Vagina (tissue), 2 donors: ENCODE data around the gene KCNJ1. TPM values are rescaled to one million over a fixed set of nuclear protein-coding genes. Genes with fewer than 3 reads are reported as not detected.

Source experiments
- DNase-seq, 2 donors: peaks; one replicate each; pipeline ENCODE4 v3.0.0-alpha.2; 2017; ENCODE audit errors: extremely low spot score in 2 of 2
- H3K27ac ChIP-seq: fragments of 200-600 bp; sonication (generic); one replicate; pipeline ENCODE4 v1.5.1; 2019
- H3K27me3 ChIP-seq: fragments of 200-600 bp; sonication (generic); one replicate; pipeline ENCODE4 v1.5.1; 2019
- H3K36me3 ChIP-seq, 2 donors: fragments of 200-600 bp; sonication (generic); one replicate each; pipeline ENCODE4 v1.5.1; 2017 to 2019
- H3K4me1 ChIP-seq: fragments of 200-600 bp; sonication (generic); one replicate; pipeline ENCODE4 v1.5.1; 2019
- H3K4me3 ChIP-seq, 2 donors: fragments of 200-600 bp; sonication (generic); 1 replicate in 1 of 2; 2 replicates in 1 of 2; pipeline ENCODE4 v1.5.1; 2016 to 2019
- H3K9me3 ChIP-seq: fragments of 200-600 bp; sonication (generic); one replicate; pipeline ENCODE4 v1.5.1; 2019
- POLR2A ChIP-seq, 2 donors: fragments of 450-650 bp; IDR thresholded peaks; one replicate each; pipeline ENCODE4 v1.6.1; 2017; ENCODE audit warnings: antibody characterized with exemption in 2 of 2, mild to moderate bottlenecking in 2 of 2, moderate library complexity in 2 of 2
- POLR2AphosphoS5 ChIP-seq, 2 donors: sonication (generic); formaldehyde crosslinking; IDR thresholded peaks; one replicate each; pipeline ENCODE4 v1.9.0; 2017; ENCODE audit warnings: antibody characterized with exemption in 2 of 2, mild to moderate bottlenecking in 2 of 2, low read depth in 1 of 2; ENCODE audit not compliant: insufficient read depth in 1 of 2
- intact Hi-C: fragments of 100-400 bp; cut with DNase I; formaldehyde crosslinking; loops from one replicate; pipeline ENCODE4 v1.15.1; 2023
- total RNA-seq: library from RNA; depleted of rRNA; stranded (reverse); fragments of >200 nt; gene quantifications from one replicate; pipeline ENCODE4 v1.2.3, GENCODE V29; 2016
- TF ChIP-seq, protein P1 (sequence below), 3 experiments: fragments of 450-650 bp in 2 of 3; fragments of 200-600 bp in 1 of 3; sonication (generic) in 1 of 3; IDR thresholded peaks; one replicate each; pipeline ENCODE4 v1.5.1; 2017 to 2019; ENCODE audit warnings: antibody characterized with exemption in 3 of 3, mild to moderate bottlenecking in 2 of 3, moderate library complexity in 2 of 3

Gene KCNJ1
- total RNA-seq, 1 donor from 2014 or later: 1.5 TPM

DNA sequence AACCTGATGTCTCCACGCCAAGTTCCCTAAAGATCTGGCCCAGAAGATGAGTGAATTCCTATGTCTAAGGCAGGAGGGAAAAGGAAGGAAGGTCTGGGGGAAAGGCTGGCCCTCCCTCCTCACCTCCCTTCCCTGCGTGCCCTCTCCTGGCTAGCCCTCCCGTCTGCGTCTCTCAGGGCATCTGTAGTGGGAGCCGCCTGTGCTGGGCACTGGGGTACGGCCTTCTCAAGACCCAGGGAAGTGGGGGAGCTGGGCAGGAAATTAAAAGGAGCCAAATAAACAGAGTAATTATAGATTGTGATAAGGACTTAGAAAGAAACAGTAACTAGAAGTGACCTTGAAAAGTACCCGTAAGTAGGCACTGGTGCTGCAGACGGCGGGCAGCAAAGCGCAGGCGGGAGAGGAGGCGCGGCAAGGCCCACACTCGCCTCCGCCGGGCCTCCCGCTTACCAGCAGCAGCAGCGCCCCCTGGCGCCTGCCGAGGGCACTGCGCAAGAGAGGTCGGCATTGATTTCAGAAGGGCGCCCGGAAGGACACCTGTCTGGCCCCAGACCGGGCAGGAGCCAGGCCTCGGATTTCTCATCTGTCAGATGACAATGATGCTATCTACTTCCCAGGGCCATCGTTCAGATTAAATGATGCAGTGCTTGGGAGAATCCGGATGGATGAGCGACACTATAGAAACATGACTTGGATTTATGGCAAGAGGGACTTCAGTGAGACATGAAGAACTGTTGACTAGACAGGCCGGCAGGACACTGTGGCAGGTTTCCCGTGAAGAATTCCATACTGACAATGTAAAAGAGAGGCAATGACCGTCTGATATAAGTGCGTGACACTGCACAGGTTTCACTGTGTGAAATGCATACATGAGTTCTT lies 7.3 kb downstream of the KCNJ1 start:
- TF ChIP-seq POLR2A (IDR thresholded peaks at IDR 0.05): no peak
- TF ChIP-seq, protein P1, sequence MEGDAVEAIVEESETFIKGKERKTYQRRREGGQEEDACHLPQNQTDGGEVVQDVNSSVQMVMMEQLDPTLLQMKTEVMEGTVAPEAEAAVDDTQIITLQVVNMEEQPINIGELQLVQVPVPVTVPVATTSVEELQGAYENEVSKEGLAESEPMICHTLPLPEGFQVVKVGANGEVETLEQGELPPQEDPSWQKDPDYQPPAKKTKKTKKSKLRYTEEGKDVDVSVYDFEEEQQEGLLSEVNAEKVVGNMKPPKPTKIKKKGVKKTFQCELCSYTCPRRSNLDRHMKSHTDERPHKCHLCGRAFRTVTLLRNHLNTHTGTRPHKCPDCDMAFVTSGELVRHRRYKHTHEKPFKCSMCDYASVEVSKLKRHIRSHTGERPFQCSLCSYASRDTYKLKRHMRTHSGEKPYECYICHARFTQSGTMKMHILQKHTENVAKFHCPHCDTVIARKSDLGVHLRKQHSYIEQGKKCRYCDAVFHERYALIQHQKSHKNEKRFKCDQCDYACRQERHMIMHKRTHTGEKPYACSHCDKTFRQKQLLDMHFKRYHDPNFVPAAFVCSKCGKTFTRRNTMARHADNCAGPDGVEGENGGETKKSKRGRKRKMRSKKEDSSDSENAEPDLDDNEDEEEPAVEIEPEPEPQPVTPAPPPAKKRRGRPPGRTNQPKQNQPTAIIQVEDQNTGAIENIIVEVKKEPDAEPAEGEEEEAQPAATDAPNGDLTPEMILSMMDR (IDR thresholded peaks at IDR 0.05): peak; percentile 31 to 62 (median 47)
- intact Hi-C loops: no loop called here
- Histone ChIP-seq H3K4me1 (peaks cover 7% of the 10 kb centered on the region), H3K36me3 (no peaks in the 10 kb centered on the region), H3K9me3 (no peaks in the 10 kb centered on the region), H3K27ac (no peak overlapping the region), H3K4me3 (no peak overlapping the region), H3K27me3 (no peaks in the 10 kb centered on the region)
- DNase-seq: no peak

DNA sequence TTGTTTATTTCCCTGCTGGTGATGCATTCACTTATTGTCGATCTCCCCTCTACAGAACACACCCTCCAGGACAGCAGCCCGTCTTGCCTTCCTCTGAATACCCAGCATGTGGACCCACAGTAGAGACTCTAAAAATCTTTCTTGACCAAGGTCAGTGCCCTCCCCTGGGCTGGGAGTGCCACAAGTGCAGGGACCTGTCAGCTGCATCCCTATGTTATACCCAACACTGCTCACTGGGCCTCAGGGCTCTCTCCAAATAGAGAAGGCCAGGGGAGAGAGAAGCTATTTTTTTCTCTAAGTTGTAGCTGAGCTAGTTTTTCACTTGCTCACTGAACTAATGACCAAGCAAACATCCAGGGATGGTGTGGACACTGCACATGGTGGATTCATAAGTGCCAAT lies 9.8 kb downstream of the KCNJ1 start:
- Histone ChIP-seq H3K36me3 (no peaks in the 10 kb centered on the region), H3K4me3 (no peak overlapping the region), H3K27ac (no peak overlapping the region), H3K27me3 (no peaks in the 10 kb centered on the region), H3K4me1 (peaks cover 7% of the 10 kb centered on the region), H3K9me3 (no peaks in the 10 kb centered on the region)
- DNase-seq: no peak
- intact Hi-C loops: no loop called here
- TF ChIP-seq, protein P1 (IDR thresholded peaks at IDR 0.05): no peak
- TF ChIP-seq POLR2A (IDR thresholded peaks at IDR 0.05): no peak
- TF ChIP-seq POLR2AphosphoS5 (IDR thresholded peaks at IDR 0.05; ENCODE audit: insufficient read depth in 1 of 2, low read depth in 1 of 2): no peak

DNA sequence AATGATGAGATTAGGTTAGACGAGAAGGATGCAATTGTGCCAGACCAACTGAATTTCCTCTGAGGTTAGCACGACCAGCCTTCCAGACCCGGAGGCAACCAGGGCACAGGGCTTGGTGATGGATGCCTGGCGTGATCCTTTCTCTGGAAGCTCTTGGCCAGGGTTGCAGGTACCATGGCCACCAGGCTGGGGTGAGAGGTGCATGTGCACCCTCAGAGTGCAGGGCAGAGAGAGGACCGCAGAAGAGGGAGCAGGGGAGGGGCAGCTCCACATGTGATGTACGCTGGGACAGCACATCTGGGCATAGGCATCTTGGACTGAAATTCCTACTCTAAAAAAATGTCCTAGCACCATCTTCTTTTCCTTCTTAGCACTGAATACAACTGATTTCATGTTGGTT lies 10.9 kb downstream of the KCNJ1 start:
- Histone ChIP-seq H3K4me1 (peaks cover 7% of the 10 kb centered on the region), H3K27me3 (no peaks in the 10 kb centered on the region), H3K4me3 (no peak overlapping the region), H3K27ac (no peak overlapping the region), H3K36me3 (no peaks in the 10 kb centered on the region), H3K9me3 (no peaks in the 10 kb centered on the region)
- intact Hi-C loops: no loop called here
- no peak for DNase-seq
- TF ChIP-seq POLR2A (IDR thresholded peaks at IDR 0.05) (no peak), POLR2AphosphoS5 (IDR thresholded peaks at IDR 0.05; ENCODE audit: insufficient read depth in 1 of 2, low read depth in 1 of 2) (no peak)
- TF ChIP-seq, protein P1 (IDR thresholded peaks at IDR 0.05): no peak

DNA sequence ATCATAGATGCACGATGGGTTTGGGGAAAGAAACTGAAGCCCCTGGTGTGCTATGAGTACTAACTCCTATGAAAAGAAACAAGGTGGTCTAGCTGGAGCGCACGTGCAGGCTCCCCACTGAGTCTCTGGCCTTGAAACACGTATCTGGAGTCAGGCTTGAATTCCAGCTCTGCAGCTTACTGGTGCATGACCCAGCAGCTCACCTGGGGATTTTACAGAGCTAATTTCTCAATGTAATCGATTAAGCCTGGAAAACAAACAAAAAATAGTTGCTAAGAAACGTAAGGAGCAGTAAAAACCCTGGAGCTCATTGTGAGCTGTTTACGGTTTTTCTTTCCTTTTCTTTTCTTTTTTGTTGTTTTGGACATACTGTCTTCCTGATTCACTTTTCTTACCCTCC lies 12.3 kb downstream of the KCNJ1 start:
- Histone ChIP-seq H3K4me3 (no peak overlapping the region), H3K27me3 (no peaks in the 10 kb centered on the region), H3K9me3 (no peaks in the 10 kb centered on the region), H3K4me1 (peaks cover 4% of the 10 kb centered on the region), H3K27ac (no peak overlapping the region), H3K36me3 (no peaks in the 10 kb centered on the region)
- intact Hi-C loops: no loop called here
- TF ChIP-seq POLR2AphosphoS5 (IDR thresholded peaks at IDR 0.05; ENCODE audit: insufficient read depth in 1 of 2, low read depth in 1 of 2) (no peak), POLR2A (IDR thresholded peaks at IDR 0.05) (no peak)
- TF ChIP-seq, protein P1 (IDR thresholded peaks at IDR 0.05): no peak
- DNase-seq: no peak

DNA sequence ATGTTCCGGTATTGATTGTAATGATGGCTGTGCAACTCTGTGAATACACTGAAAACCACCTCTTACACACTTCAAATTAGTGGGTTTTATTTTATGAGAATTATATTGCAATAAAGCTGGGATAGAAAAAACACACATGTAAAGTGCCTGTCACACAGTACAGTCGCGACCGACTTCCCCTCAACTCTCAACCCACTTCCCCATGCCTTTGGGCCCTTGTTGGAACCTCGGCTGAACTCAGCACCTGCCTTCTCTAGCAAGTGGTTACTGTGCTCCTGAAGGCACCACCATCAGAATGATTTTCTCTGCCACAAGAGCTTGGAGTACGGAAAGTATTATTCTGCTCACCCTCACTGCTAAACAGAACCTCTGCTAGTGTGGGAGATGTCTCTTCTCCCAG lies 13.5 kb downstream of the KCNJ1 start:
- Histone ChIP-seq H3K36me3 (no peaks in the 10 kb centered on the region), H3K27ac (no peak overlapping the region), H3K9me3 (no peaks in the 10 kb centered on the region), H3K27me3 (no peaks in the 10 kb centered on the region), H3K4me3 (no peak overlapping the region), H3K4me1 (no peaks in the 10 kb centered on the region)
- no peak for DNase-seq
- TF ChIP-seq, protein P1 (IDR thresholded peaks at IDR 0.05): no peak
- TF ChIP-seq POLR2AphosphoS5 (IDR thresholded peaks at IDR 0.05; ENCODE audit: insufficient read depth in 1 of 2, low read depth in 1 of 2): no peak
- intact Hi-C loops: no loop called here
